ENCODE results near the gene KPNB1.

KPNB1 gene

DNA sequence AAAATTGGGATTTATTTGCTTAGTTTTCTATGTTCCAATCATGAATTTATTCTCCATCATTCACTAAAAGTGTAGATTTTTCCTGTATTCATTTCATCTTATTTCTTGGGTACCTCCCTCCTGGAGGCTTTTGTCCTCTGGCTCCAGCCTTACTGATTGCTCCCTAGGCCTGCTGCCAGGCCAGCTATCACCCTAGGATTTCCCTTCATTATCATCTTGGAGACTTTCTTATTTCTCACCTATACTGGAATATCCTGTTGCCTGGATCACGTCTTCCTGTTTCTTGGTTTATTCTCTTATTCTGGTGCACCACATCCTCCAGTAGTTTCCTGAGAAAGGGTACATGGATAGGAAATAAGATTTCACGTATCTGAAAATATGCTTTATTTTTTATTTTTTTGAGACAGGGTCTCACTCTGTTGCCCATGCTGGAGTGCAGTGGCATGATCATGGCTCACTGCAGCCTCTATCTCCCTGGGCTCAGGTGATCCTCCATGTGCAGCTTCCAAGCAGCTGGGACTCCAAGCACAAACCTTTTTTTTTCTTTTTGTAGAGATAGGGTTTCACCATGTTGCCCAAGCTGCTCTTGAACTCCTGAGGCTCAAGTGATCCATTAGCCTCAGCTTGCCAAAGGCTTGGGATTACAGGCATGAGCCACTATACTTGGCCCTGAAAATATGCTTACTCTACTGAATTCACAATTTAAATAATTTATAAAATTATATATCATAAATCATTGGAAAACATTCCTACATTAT lies 13.3 kb upstream of the KPNB1 start:
- no peak for DNase-seq (ENCODE audit: low spot score)

DNA sequence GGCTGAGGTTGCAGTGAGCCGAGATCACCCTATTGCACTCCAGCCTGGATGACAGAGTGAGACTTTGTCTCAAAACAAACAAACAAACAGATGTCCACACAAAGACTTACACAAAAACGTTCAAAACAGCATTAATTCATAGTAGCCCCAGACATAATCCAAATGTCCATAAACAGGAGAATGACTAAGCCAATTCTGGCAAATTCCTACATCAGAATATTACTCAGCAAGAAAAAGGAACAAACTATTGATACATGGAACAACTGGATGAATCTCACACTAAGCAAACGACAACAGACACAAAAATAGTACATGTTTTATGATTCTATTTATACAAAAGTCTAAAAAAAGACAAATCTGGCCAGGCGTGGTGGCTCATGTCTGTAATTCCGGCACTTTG lies 10.8 kb upstream of the KPNB1 start:
- no peak for DNase-seq (ENCODE audit: low spot score)

DNA sequence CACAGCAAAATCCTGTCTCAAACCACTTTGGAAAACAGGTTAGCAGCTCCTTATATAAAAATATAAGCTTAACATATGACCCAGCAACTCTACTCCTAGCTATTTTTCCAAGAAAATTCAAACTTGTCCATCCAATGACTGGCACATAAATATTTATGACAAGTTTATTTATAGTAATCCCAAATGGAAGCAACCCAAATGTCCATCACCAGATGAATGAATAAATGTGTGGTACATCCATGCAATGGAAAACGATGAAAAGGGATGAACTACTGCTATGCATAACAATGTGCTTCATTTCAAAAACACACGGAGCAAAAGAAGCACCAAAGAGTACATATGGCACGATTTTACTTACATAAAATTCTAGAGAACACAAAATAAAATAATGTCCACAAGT lies 9.6 kb upstream of the KPNB1 start:
- DNase-seq (ENCODE audit: low spot score), result no peak

DNA sequence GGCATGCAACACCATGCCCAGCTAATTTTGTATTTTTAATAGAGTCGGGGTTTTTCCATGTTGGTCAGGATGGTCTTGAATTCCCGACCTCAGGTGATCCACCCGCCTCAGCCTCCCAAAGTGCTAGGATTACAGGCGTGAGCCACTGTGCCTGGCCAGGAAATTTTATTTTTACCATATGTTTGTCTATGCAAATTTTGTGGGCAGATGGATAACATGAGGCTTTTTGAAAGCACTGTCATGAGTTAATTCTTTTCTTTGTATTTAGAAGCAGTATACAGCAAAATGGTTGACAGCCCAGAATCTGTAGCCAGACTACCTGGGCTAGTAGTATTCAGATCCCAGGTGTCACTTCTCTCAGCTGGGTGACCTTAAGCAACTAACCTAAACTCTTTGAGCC lies 8.5 kb upstream of the KPNB1 start:
- DNase-seq (ENCODE audit: low spot score), result no peak

DNA sequence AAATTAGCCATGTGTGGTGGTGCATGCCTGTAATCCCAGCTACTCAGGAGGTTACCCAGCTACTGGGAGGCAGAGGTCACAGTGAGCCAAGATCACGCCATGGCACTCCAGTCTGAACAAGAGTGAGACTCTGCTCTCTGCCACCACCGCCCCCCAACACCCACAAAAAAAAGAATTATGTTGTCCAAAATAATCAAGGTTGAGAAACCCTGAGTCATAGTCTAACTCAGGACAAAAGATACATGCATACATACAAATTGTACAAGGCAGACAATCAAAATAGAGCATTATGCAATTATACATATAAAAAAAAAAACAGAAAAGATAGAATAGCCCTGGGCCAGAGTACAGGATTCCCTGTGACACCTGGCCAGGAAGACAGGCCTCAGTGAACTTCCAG lies 6.6 kb upstream of the KPNB1 start:
- DNase-seq (ENCODE audit: low spot score), result no peak

DNA sequence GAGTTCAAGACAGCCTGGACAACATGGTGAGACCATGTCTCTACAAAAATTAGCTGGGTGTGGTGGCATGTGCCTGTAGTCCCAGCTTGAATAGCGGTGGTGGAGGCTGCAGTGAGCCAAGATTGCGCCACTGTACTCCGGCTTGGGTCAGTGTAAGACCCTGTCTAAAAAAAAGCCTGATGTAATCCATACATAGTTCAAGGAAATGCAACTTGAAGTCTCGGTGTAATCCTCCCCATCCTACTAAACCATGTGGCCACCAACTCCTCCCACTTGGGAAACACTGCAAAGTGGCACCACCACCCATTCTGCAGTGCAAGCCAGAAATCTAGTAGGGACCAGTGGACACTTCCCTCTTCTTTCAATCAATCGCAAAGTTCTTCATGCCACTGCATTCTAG lies 5.4 kb upstream of the KPNB1 start:
- DNase-seq (ENCODE audit: low spot score), result no peak

DNA sequence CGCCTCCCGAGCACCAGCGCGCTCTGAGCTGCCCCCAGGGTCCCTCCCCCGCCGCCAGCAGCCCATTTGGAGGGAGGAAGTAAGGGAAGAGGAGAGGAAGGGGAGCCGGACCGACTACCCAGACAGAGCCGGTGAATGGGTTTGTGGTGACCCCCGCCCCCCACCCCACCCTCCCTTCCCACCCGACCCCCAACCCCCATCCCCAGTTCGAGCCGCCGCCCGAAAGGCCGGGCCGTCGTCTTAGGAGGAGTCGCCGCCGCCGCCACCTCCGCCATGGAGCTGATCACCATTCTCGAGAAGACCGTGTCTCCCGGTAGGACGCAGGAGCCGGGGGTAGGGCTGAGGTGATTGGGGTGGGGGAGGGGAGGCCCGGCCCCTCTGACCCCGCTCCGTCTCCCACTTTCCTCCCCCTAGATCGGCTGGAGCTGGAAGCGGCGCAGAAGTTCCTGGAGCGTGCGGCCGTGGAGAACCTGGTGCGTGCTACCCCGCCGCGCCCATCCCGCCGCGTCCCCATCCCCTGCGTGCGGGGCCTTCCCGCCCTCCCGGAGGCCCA lies 329 bp downstream of the KPNB1 start:
- peak; percentile 43 for DNase-seq (ENCODE audit: low spot score)

DNA sequence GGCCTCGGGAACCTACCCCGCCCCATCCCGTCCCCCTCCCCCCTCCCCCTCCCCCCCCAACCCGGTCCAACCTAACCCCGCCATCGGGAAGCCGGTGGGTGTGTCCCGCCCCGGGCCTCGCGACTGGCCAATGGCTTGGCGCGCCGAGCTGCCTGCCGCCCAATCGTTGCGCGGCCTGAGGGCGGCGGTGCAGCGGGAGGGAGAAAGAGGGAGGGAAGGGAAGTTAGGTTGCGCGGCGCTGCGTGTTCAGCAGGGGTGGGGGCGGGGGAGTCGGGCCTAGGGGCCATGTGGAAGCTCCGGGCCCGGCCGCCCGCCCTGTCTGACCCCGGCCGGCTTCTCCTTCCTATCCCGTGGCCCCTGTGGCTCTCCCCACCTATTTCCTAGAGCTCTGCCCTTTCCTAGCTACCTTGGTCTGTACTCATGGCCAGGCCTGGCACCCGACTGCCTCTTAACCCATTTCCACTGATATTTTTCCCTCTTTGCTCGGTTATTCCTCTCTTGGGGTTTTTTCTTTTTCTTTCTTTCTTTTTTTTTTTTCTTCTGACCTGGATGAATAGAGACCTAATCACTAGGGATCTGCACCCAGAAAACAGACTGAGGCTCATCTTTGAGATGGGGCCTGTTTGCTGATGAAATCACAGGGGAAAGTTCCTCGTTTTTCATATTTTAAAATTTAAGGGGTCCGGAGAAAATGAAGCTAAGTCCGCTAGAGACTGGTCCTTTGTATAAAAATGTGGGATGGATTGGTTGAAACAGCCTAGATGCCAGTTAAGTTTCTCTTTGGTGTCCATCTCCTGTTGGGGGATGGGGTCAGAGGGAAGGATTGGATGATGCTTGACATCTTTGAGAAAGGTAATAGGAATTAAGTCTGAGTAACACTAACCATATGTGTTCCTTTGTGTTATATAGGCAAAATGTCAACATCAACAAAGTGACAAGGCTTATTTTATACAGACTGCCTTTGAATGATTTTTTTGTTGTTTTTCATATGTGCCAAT lies 1.1 kb downstream of the KPNB1 start:
- DNase-seq (ENCODE audit: low spot score), result peak; percentile 89

DNA sequence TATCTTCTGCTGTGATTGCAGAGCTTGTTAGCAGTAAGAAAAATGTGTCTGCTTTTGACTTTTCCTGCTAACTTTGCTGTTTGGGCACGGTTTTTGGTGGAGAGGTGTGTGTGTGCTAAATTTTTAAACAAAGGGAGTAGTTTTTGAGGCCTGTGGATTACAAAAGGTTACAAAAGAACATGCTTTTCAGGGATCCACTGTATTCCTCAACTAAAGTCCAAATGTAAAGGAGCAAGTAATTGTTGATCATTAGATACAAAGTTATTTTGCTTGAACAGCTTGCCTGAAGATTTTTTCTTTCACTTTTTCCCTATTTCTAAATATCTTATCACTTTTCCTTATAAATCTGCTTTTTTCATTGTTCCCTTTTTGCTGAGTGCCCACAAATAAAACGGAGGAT lies 2.0 kb downstream of the KPNB1 start:
- no peak for DNase-seq (ENCODE audit: low spot score)

DNA sequence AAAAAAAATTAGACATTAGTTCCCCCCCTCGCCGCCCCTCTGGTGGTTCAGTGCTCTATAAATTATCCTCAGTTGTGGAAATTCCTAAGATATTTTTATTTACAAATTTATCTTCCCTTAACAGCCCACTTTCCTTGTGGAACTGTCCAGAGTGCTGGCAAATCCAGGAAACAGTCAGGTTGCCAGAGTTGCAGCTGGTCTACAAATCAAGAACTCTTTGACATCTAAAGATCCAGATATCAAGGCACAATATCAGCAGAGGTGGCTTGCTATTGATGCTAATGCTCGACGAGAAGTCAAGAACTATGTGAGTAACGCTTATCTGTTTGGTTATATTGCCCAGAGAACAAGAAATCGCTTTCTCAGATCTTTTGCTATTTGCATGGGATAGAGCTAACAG lies 2.9 kb downstream of the KPNB1 start:
- DNase-seq (ENCODE audit: low spot score), result no peak

DNA sequence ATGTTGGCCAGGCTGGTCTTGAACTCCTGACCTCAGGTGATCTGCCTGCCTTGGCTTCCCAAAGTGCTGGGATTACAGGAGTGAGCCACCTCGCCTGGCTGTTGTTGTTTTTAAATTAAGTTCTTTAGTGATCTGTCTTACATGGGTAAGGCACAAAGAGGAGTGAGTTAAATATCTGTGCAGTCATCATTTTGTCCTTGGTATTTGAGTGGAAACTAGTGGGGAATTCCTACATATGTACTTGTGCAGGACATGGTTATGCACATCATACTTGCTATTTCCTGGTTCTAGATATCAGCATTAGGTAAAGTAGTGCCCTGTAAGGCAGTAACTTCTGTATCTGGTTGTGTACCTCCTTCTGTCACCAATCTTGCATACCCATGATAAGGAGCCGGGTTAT lies 3.7 kb downstream of the KPNB1 start:
- no peak for DNase-seq (ENCODE audit: low spot score)

DNA sequence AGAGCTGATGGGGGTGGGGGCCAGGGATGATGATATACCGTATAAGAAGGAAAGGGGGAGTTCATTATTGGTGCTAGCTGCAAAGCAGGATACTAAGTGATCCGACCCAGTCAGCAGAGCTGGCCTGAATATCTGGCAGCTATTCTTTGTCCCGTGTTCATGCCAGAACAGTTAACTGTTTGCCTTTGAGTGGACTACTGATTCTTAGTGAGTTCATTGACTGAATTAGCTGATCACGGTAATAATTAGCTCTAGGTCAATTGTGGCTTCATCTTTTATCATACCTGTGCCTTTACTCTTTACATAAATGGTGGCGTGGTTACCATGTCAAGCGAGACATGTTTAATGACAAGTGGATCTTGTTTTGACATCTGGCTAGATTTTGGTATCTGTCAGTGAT lies 5.3 kb downstream of the KPNB1 start:
- no peak for DNase-seq (ENCODE audit: low spot score)

DNA sequence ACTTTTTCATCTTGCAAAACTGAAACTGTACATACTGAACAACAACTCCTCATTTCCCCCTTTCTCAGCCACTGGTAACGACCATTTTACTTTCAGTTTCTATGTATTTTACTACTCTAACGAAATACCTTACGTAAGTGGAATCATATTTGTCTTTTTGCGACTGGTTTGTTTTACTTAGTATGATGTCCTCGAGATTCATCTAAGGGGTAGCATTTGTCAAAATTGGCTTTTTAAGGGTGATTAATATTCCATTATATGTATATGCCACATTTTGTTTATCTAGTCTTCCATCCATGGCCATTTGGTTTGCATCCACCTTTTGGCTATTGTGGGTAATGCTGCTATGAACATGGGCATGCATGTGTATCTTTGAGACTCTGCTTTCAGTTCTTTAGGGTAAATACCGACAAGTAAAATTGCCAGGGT lies 10.4 kb downstream of the KPNB1 start:
- no peak for DNase-seq (ENCODE audit: low spot score)

DNA sequence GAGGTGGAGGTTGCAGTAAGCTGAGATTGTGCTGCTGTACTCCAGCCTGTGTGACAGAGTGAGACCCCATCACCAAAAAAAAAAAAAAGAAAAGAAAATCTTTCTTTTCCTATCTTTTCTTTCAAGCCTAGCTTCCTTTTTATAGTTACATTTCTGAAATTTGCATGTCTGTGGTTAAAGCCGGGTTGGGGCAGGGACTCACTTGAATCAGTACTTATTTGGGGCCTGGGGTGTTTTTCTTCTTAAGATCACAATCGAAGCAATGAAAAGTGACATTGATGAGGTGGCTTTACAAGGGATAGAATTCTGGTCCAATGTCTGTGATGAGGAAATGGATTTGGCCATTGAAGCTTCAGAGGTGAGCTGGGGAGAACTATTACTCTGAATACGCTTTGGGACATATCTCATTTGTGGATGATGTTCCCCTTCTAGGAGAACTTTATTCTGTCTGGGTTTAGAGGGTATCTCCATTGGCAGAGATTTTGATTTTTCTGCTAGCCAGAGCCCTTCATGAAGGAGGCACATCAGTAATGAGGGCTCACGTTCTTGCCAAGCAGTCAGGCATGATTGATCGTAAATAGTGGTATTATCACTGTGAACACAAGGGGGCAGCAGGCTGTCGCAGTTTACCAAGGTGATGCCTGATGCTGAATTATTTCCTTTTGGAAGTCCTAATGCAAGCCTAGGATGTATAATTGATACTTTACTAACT lies 14.3 kb downstream of the KPNB1 start:
- no peak for DNase-seq (ENCODE audit: low spot score)

DNA sequence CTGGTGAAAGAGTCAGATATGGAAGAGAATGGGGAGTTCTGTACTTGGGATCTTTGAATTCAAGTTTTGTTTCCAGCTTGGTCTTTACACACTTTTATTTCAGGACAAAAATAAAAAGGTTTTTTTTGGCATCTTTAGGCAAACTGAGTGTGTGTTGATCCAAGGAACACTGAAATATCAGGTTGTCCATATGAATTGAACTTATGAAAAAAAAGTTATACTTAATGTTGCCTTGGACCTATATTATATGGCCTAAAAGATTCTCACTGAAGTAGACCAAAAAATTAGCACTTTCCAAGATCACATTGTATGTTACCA lies 14.9 kb downstream of the KPNB1 start:
- no peak for DNase-seq (ENCODE audit: low spot score)

DNA sequence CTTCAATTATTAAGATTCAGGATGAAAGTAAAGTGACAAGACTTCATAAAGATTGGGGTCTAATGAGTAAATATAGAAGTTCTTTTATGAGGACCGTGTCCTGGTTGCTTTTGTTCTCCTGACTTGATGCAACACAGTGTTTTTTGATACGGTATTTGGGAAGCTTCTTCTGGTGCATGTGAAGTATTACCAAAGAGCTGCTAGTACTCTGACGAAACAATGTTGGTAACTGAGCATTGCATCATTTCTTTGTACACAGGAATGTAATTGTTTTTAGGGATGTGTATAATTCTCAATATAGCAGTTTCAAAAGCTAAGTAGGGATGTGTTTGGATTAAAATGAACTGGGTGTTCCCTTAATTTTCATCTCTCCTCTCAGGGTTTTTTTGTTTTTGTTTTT lies 15.9 kb downstream of the KPNB1 start:
- DNase-seq (ENCODE audit: low spot score), result no peak

DNA sequence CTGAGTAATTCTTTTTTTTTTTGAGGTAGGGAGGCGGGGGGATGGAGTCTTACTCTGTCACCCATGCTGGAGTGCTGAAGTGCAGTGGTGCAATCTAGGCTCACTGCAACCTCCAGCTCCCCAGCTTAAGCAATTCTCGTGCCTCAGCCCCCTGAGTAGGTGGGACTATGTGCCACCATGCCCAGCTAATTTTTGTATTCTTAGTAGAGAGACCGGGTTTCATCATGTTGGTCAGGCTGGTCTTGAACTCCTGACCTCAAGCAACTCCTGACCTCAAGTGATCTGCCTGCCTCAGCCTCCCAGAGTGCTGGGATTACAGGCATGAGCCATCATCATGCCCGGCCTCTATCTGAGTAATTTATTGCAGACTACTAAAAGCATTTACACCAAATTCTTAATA lies 19.4 kb downstream of the KPNB1 start:
- no peak for DNase-seq (ENCODE audit: low spot score)

DNA sequence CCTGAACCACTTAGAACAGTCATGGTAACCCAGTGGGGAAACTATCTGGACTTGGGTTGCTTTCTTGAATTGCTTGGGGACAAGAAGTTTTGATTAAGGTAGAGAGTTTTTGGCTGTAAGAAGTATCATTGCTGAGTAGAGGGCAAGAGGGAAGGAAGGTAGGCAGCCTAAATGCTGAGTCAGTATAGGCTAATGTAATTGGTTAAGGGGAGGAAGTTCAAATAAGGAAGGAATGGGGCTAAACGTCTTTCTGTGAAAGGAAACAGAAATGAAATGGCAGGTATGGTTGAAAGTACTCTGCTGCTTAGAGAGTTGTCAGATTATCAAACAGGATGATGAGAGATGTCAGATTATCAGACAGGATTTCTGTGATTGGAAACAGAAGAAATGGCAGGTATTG lies 20.3 kb downstream of the KPNB1 start:
- no peak for DNase-seq (ENCODE audit: low spot score)

DNA sequence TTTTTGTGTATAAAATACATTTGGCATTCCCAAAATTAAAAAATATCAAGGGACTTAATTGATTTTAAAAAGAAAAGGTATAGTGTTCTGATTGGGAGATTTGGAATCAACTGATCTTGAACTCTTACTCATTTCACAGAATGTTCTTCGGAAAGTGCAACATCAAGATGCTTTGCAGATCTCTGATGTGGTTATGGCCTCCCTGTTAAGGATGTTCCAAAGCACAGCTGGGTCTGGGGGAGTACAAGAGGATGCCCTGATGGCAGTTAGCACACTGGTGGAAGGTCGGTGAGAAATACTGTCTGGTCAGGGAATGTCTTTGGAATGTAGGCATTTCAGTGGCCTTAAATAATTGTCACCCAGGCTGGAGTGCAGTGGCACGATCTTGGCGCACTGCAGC lies 24.8 kb downstream of the KPNB1 start:
- DNase-seq (ENCODE audit: low spot score), result no peak

DNA sequence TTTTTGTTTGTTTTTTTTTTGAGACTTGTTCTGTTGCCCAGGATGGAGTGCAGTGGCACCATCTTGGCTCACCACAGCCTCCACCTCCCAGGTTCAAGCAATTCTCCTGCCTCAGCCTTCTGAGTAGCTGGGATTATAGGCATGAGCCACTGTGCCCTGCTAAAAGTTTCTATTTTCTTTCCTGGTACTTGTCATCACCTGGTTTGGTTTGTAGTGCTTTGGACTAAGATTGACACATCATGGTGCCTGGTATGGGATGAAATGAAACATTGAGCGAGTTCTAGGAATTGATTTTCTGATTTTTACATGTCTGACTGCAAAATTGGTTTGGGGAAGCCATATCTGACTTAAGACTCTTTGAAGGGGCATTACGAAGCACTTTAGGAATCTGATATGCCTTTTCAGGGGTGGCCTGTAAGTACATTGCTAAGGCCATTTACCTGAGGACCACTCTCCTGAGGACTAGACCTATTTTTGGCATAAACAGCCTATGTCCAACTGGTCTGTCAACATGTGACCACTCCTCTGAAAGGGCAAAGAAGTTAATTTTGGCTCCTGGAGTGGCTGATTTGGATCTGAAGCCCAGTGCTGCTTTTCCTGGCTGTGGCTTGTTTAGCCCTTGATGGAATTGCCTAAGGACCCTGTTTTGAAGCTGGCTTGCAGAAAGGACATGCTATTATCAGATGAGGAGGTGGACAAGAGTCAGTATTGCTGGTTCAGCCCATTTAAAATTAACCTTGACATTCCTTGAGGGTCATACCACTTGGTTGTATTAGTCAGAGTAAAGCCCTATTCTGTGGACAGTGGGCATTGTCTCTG lies 25.9 kb downstream of the KPNB1 start:
- no peak for DNase-seq (ENCODE audit: low spot score)

DNA sequence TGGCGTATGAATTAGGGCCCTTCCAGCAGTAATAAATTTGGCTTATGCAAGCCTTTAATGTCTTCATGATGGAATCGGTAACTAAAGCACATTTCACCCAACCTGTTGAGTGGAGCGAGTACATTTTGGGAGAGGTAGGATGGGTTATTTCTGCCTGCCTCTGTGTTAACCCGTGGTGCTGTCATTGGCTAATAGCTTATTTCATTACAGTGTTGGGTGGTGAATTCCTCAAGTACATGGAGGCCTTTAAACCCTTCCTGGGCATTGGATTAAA lies 26.4 kb downstream of the KPNB1 start:
- DNase-seq (ENCODE audit: low spot score), result no peak
